ENCODE measurements around the gene DSCAM. TPM values are rescaled to one million over a fixed set of nuclear protein-coding genes. Genes with fewer than 3 reads are reported as not detected.

The DSCAM gene
- total RNA-seq, 4 donors from 2014 or later, result 0.07 TPM; not detected in 3

- TF ChIP-seq POLR2A (IDR thresholded peaks at IDR 0.05) (no peak), CTCF (IDR thresholded peaks at IDR 0.05) (no peak)
- Histone ChIP-seq H3K27me3 (no peaks in the 10 kb centered on the region), H3K36me3 (no peaks in the 10 kb centered on the region), H3K4me3 (no peak overlapping the region), H3K4me1 (no peaks in the 10 kb centered on the region), H3K9me3 (no peaks in the 10 kb centered on the region), H3K27ac (no peak overlapping the region)
- no peak for DNase-seq
- intact Hi-C loops (cut with DNase I; ENCODE audit: low total_unique reads), result no loop called here
Observed at GRCh38 chr21:39979321-39979720, 867.6 kb downstream of the DSCAM start.

- no peak for DNase-seq
- no peak overlapping the region for H3K27ac ChIP-seq
- H3K4me3 ChIP-seq, result no peak overlapping the region
- no peaks in the 10 kb centered on the region for H3K4me1 ChIP-seq
- H3K36me3 ChIP-seq, result no peaks in the 10 kb centered on the region
- no peak for TF ChIP-seq CTCF (IDR thresholded peaks at IDR 0.05)
- TF ChIP-seq POLR2A (IDR thresholded peaks at IDR 0.05), result no peak
- no peaks in the 10 kb centered on the region for H3K9me3 ChIP-seq
- no peaks in the 10 kb centered on the region for H3K27me3 ChIP-seq
- intact Hi-C loops (cut with DNase I; ENCODE audit: low total_unique reads), result no loop called here
Observed at GRCh38 chr21:39976800-39977199, 870.2 kb downstream of the DSCAM start.

- no peaks in the 10 kb centered on the region for H3K27me3 ChIP-seq
- no peaks in the 10 kb centered on the region for H3K9me3 ChIP-seq
- H3K36me3 ChIP-seq, result no peaks in the 10 kb centered on the region
- intact Hi-C loops (cut with DNase I; ENCODE audit: low total_unique reads), result no loop called here
- TF ChIP-seq CTCF (IDR thresholded peaks at IDR 0.05) (no peak), POLR2A (IDR thresholded peaks at IDR 0.05) (no peak)
- H3K4me3 ChIP-seq, result no peak overlapping the region
- H3K4me1 ChIP-seq, result no peaks in the 10 kb centered on the region
- H3K27ac ChIP-seq, result no peak overlapping the region
- DNase-seq, result no peak
Observed at GRCh38 chr21:39972976-39973770, 873.8 kb downstream of the DSCAM start.

GRCh38 chr21:39972471-39972870 is 874.5 kb downstream of the DSCAM start:
- intact Hi-C loops (cut with DNase I; ENCODE audit: low total_unique reads), result no loop called here
- no peak for TF ChIP-seq CTCF (IDR thresholded peaks at IDR 0.05)
- no peak for TF ChIP-seq POLR2A (IDR thresholded peaks at IDR 0.05)
- DNase-seq, result no peak

GRCh38 chr21:39971956-39972355 is 875.0 kb downstream of the DSCAM start:
- H3K27me3 ChIP-seq, result no peaks in the 10 kb centered on the region
- H3K27ac ChIP-seq, result no peak overlapping the region
- H3K9me3 ChIP-seq, result no peaks in the 10 kb centered on the region
- H3K4me1 ChIP-seq, result no peaks in the 10 kb centered on the region
- H3K4me3 ChIP-seq, result no peak overlapping the region
- no peak for DNase-seq
- H3K36me3 ChIP-seq, result no peaks in the 10 kb centered on the region
- TF ChIP-seq POLR2A (IDR thresholded peaks at IDR 0.05) (no peak), CTCF (IDR thresholded peaks at IDR 0.05) (no peak)
- intact Hi-C loops (cut with DNase I; ENCODE audit: low total_unique reads), result no loop called here

More at GRCh38 chr21:39972471-39972870, 874.5 kb downstream of the DSCAM start:
- Histone ChIP-seq H3K27ac (no peak overlapping the region), H3K27me3 (no peaks in the 10 kb centered on the region), H3K9me3 (no peaks in the 10 kb centered on the region), H3K36me3 (no peaks in the 10 kb centered on the region), H3K4me3 (no peak overlapping the region), H3K4me1 (no peaks in the 10 kb centered on the region)

Data from uterus (tissue), 4 donors.